ENCODE measurements around the gene ABR. TPM values are rescaled to one million over a fixed set of nuclear protein-coding genes. Genes with fewer than 3 reads are reported as not detected.
"Not testable (repeated sequence)": the region's sequence is repeated elsewhere in the genome, so short reads cannot be mapped to it uniquely, and the experiment has no call there.

Gene ABR
- total and polyA plus RNA-seq, 4 experiments from 2014 or later = 7.2 to 157 (median 86.1) TPM

DNA sequence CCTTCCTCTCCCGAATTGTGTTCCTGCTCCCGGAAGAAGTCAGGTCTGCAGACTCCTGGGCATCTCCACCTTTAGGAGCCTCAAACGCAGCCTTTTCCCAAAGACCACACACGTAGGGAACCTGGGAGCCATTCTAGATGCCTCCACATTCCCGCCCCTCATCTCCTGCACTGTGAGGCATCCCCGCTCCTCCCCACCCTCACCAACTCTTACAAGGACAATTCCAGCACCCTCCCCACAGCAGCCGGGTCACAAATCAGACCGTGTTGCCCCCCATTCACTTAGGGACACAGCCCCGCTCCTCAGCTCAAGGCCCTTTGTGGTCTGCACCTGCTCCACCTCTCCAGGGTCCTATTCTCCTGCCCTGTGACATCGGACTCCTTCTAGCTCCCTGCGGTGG is 49.6 kb downstream of the ABR start:
- intact Hi-C loops (cut with micrococcal nuclease) = no loop called here
- H3K27ac Mint-ChIP-seq = no peak overlapping the region
- ChIA-PET CTCF (ENCODE audit: partially characterized antibody) (interaction anchor here (1.1 kb wide), 1 partner anchor 57 kb away, joined by 3 read pairs; no protein-coding TSS in a partner anchor), POLR2A (ENCODE audit: partially characterized antibody) (no interaction called here)
- Histone ChIP-seq H3K27me3 (ENCODE audit: insufficient read depth, low read length) (no peaks in the 10 kb centered on the region), H3K4me1 (ENCODE audit: insufficient read depth, low read length) (no peaks in the 10 kb centered on the region), H3K9me3 (ENCODE audit: control insufficient read depth in 1 of 2, low read length in 2 of 2) (no peaks in the 10 kb centered on the region), H3K4me3 (ENCODE audit: low read length in 2 of 2) (no peak overlapping the region), H3K27ac (ENCODE audit: low read depth, low read length) (no peak overlapping the region), H3K36me3 (ENCODE audit: insufficient read depth, low read length) (no peaks in the 10 kb centered on the region)
- no peaks in the 10 kb centered on the region for H3K27me3 Mint-ChIP-seq
- H3K4me3 Mint-ChIP-seq = no peak overlapping the region
- peaks cover 0 to 3% of the 10 kb centered on the region in 2 donors for H3K36me3 Mint-ChIP-seq
- peaks cover 0 to 1% (median 0%) of the 10 kb centered on the region in 4 donors for H3K4me1 Mint-ChIP-seq
- DNase-seq = no peak
- peaks cover 0 to 3% (median 0%) of the 10 kb centered on the region in 8 donors for H3K9me3 Mint-ChIP-seq

DNA sequence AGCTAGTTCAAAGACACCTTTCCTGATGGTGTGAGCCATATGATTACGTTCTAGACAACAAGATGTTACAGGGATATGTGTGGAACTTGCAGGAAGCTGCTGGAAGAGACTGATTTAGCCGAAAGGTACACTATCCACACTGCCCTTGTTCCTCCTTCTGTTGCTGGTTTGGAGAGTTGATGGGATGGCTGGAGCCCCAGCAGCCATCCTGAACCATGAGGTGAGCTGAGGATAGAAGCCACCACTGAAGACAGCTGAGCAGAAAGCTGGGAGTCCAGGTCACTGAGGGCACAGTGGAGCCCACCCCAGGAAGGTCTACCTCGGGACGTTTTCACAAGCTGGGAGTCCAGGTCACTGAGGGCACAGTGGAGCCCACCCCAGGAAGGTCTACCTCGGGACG is 51.3 kb downstream of the ABR start:
- H3K27ac ChIP-seq (ENCODE audit: low read depth, low read length); intact Hi-C loops (cut with micrococcal nuclease); H3K9me3 Mint-ChIP-seq; DNase-seq; H3K36me3 Mint-ChIP-seq; CTCF ChIA-PET (ENCODE audit: partially characterized antibody); H3K27me3 Mint-ChIP-seq; H3K4me1 ChIP-seq (ENCODE audit: insufficient read depth, low read length); H3K4me3 Mint-ChIP-seq; H3K9me3 ChIP-seq (ENCODE audit: control insufficient read depth in 1 of 2, low read length in 2 of 2); H3K27ac Mint-ChIP-seq; H3K4me1 Mint-ChIP-seq; H3K36me3 ChIP-seq (ENCODE audit: insufficient read depth, low read length); POLR2A ChIA-PET (ENCODE audit: partially characterized antibody); H3K27me3 ChIP-seq (ENCODE audit: insufficient read depth, low read length); H3K4me3 ChIP-seq (ENCODE audit: low read length in 2 of 2): not testable (repeated sequence)

GRCh38 chr17:1126801-1127550 is 52.8 kb downstream of the ABR start:
- Histone ChIP-seq H3K4me3 (ENCODE audit: low read length in 2 of 2) (no peak overlapping the region), H3K4me1 (ENCODE audit: insufficient read depth, low read length) (peaks cover 12% of the 10 kb centered on the region), H3K9me3 (ENCODE audit: control insufficient read depth in 1 of 2, low read length in 2 of 2) (no peaks in the 10 kb centered on the region), H3K27ac (ENCODE audit: low read depth, low read length) (no peak overlapping the region), H3K27me3 (ENCODE audit: insufficient read depth, low read length) (no peaks in the 10 kb centered on the region), H3K36me3 (ENCODE audit: insufficient read depth, low read length) (no peaks in the 10 kb centered on the region)
- CTCF ChIA-PET (ENCODE audit: partially characterized antibody) = interaction anchor here (1.8 kb wide), 1 partner anchor 61 kb away, joined by 4 read pairs; no protein-coding TSS in a partner anchor
- intact Hi-C loops (cut with micrococcal nuclease) = no loop called here
- POLR2A ChIA-PET (ENCODE audit: partially characterized antibody) = no interaction called here
- Mint-ChIP-seq H3K36me3 (peaks cover 0 to 3% of the 10 kb centered on the region in 2 donors), H3K4me3 (no peak overlapping the region), H3K9me3 (no peaks in the 10 kb centered on the region), H3K4me1 (peaks cover 7 to 14% (median 8%) of the 10 kb centered on the region in 4 donors), H3K27ac (no peak overlapping the region), H3K27me3 (no peaks in the 10 kb centered on the region)
- DNase-seq = no peak

- no peak overlapping the region for H3K27ac ChIP-seq (ENCODE audit: low read depth, low read length)
- ChIA-PET POLR2A (ENCODE audit: partially characterized antibody) (no interaction called here), CTCF (ENCODE audit: partially characterized antibody) (interaction anchor here (1.8 kb wide), 1 partner anchor 61 kb away, joined by 4 read pairs; no protein-coding TSS in a partner anchor)
- Mint-ChIP-seq H3K27ac (no peak overlapping the region), H3K27me3 (no peaks in the 10 kb centered on the region), H3K4me3 (no peak overlapping the region), H3K4me1 (peaks cover 7 to 14% (median 8%) of the 10 kb centered on the region in 4 donors), H3K36me3 (peaks cover 0 to 3% of the 10 kb centered on the region in 2 donors), H3K9me3 (no peaks in the 10 kb centered on the region)
- intact Hi-C loops (cut with micrococcal nuclease) = no loop called here
- no peak for DNase-seq
- no peaks in the 10 kb centered on the region for H3K36me3 ChIP-seq (ENCODE audit: insufficient read depth, low read length)
- no peaks in the 10 kb centered on the region for H3K27me3 ChIP-seq (ENCODE audit: insufficient read depth, low read length)
- no peak overlapping the region for H3K4me3 ChIP-seq (ENCODE audit: low read length in 2 of 2)
- no peaks in the 10 kb centered on the region for H3K9me3 ChIP-seq (ENCODE audit: control insufficient read depth in 1 of 2, low read length in 2 of 2)
- H3K4me1 ChIP-seq (ENCODE audit: insufficient read depth, low read length) = peaks cover 12% of the 10 kb centered on the region
Measured at GRCh38 chr17:1126250-1126797, 53.5 kb downstream of the ABR start.

- H3K27ac Mint-ChIP-seq = no peak overlapping the region
- Histone ChIP-seq H3K4me1 (ENCODE audit: insufficient read depth, low read length) (peaks cover 12% of the 10 kb centered on the region), H3K4me3 (ENCODE audit: low read length in 2 of 2) (no peak overlapping the region), H3K27ac (ENCODE audit: low read depth, low read length) (no peak overlapping the region), H3K36me3 (ENCODE audit: insufficient read depth, low read length) (no peaks in the 10 kb centered on the region), H3K9me3 (ENCODE audit: control insufficient read depth in 1 of 2, low read length in 2 of 2) (no peaks in the 10 kb centered on the region), H3K27me3 (ENCODE audit: insufficient read depth, low read length) (no peaks in the 10 kb centered on the region)
- CTCF ChIA-PET (ENCODE audit: partially characterized antibody) = no interaction called here
- peaks cover 0 to 3% of the 10 kb centered on the region in 2 donors for H3K36me3 Mint-ChIP-seq
- intact Hi-C loops (cut with micrococcal nuclease) = no loop called here
- H3K9me3 Mint-ChIP-seq = no peaks in the 10 kb centered on the region
- H3K4me3 Mint-ChIP-seq = no peak overlapping the region
- DNase-seq = no peak
- H3K27me3 Mint-ChIP-seq = no peaks in the 10 kb centered on the region
- POLR2A ChIA-PET (ENCODE audit: partially characterized antibody) = no interaction called here
- H3K4me1 Mint-ChIP-seq = peaks cover 7 to 14% (median 8%) of the 10 kb centered on the region in 4 donors
Measured at GRCh38 chr17:1125788-1126145, 54.0 kb downstream of the ABR start.

- H3K4me1 Mint-ChIP-seq = peaks cover 7 to 14% (median 8%) of the 10 kb centered on the region in 4 donors
- no peaks in the 10 kb centered on the region for H3K27me3 ChIP-seq (ENCODE audit: insufficient read depth, low read length)
- H3K36me3 ChIP-seq (ENCODE audit: insufficient read depth, low read length) = no peaks in the 10 kb centered on the region
- no peak overlapping the region for H3K4me3 Mint-ChIP-seq
- no peak overlapping the region for H3K27ac Mint-ChIP-seq
- POLR2A ChIA-PET (ENCODE audit: partially characterized antibody) = no interaction called here
- no peak for DNase-seq
- H3K4me1 ChIP-seq (ENCODE audit: insufficient read depth, low read length) = peaks cover 12% of the 10 kb centered on the region
- peaks cover 0 to 3% of the 10 kb centered on the region in 2 donors for H3K36me3 Mint-ChIP-seq
- H3K4me3 ChIP-seq (ENCODE audit: low read length in 2 of 2) = no peak overlapping the region
- no peaks in the 10 kb centered on the region for H3K27me3 Mint-ChIP-seq
- H3K9me3 Mint-ChIP-seq = no peaks in the 10 kb centered on the region
- H3K9me3 ChIP-seq (ENCODE audit: control insufficient read depth in 1 of 2, low read length in 2 of 2) = no peaks in the 10 kb centered on the region
- intact Hi-C loops (cut with micrococcal nuclease) = loop anchor here (5.0 kb wide), 1 partner anchor 142 kb away; no protein-coding TSS in a partner anchor
- H3K27ac ChIP-seq (ENCODE audit: low read depth, low read length) = no peak overlapping the region
- CTCF ChIA-PET (ENCODE audit: partially characterized antibody) = interaction anchor here (1.1 to 6.4 kb wide), 2 partner anchors 10 to 63 kb away, joined by 6 to 176 read pairs; no protein-coding TSS in a partner anchor
Measured at GRCh38 chr17:1124896-1125787, 54.6 kb downstream of the ABR start.
